ENCODE results near the gene PARL. TPM values are rescaled to one million over a fixed set of nuclear protein-coding genes. Genes with fewer than 3 reads are reported as not detected.

PARL gene
- total and polyA plus RNA-seq, 2 of the 8 experiments (the other 6 are each of a cell fraction or from before 2014, with no cell fraction given), result 62.7 to 85.0 TPM

DNA sequence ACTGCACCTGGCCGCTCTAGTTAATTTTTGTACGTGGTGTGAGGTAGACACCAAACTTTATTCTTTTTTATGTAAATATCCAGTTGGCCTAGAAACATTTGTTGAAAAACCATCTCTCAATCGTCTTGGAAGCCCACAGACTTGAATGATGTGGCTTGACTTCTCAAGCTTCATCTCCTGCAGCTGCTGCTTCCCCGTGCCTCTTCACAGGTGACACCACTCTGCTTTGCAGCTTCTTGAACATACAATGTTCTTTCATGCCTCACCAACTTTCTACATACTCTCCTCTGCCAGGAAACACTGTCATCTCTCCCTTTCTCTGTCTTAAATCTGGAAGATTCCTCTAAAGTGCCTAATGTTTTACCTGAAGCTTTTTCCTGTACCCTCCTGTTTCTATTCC is 94.9 kb downstream of the PARL start:
- Histone ChIP-seq H2BK20ac (ENCODE audit: low read length) (no peak overlapping the region), H4K8ac (ENCODE audit: extremely low read depth, insufficient read depth, low read length) (no peak overlapping the region), H3K4ac (replicated peaks; ENCODE audit: insufficient read length, low read depth, low read length) (no peak overlapping the region), H3K23ac (ENCODE audit: insufficient read length) (no peak overlapping the region), H3K9me3 (ENCODE audit: insufficient read depth in 2 of 2, low read depth in 1 of 2, low read length in 1 of 2) (no peaks in the 10 kb centered on the region), H2BK120ac (replicated peaks; ENCODE audit: low read depth, low read length) (no peak overlapping the region), H3K56ac (replicated peaks; ENCODE audit: insufficient read length, low read depth, low read length) (no peak overlapping the region), H3K27ac (ENCODE audit: low read depth, low read length) (no peak overlapping the region), H3K36me3 (ENCODE audit: control insufficient read depth in 2 of 4, insufficient read depth in 4 of 4, low read length in 3 of 4) (peaks cover 13 to 67% (median 40%) of the 10 kb centered on the region in 4 experiments), H3K27me3 (replicated peaks in 1 of 4; ENCODE audit: control insufficient read depth in 3 of 4, extremely low read depth in 1 of 4, insufficient read depth in 3 of 4, low read length in 3 of 4) (no peaks in the 10 kb centered on the region), H3K9ac (replicated peaks in 1 of 4; ENCODE audit: extremely low read depth in 1 of 4, low read depth in 3 of 4, low read length in 3 of 4) (no peak overlapping the region), H2AFZ (ENCODE audit: low read length) (no peak overlapping the region), H3K4me3 (ENCODE audit: extremely low read depth in 1 of 4, insufficient read depth in 2 of 4, low read depth in 3 of 4, low read length in 4 of 4) (no peak overlapping the region), H3K14ac (ENCODE audit: insufficient read length) (no peak overlapping the region), H4K91ac (replicated peaks; ENCODE audit: insufficient read length, low read length) (no peak overlapping the region), H2AK5ac (ENCODE audit: low read depth, low read length) (no peak overlapping the region), H3K79me1 (ENCODE audit: low read depth, low read length) (no peaks in the 10 kb centered on the region), H2BK5ac (ENCODE audit: low read depth, low read length) (no peak overlapping the region), H2BK12ac (ENCODE audit: low read depth, low read length) (no peak overlapping the region), H3K4me2 (ENCODE audit: insufficient read depth in 1 of 2, low read depth in 2 of 2, low read length in 2 of 2) (no peak overlapping the region), H4K20me1 (replicated peaks in 1 of 2; ENCODE audit: control insufficient read depth in 1 of 2, insufficient read depth in 2 of 2, low read length in 2 of 2) (peaks cover 3 to 4% of the 10 kb centered on the region in 2 experiments), H3K79me2 (ENCODE audit: control insufficient read depth in 1 of 2, insufficient read depth in 2 of 2, low read length in 2 of 2) (no peaks in the 10 kb centered on the region; a peak in 1 of 4 replicates), H3K4me1 (replicated peaks in 1 of 4; ENCODE audit: control insufficient read depth in 3 of 4, insufficient read depth in 4 of 4, low read length in 3 of 4) (no peaks in the 10 kb centered on the region), H3K23me2 (ENCODE audit: low read depth, low read length) (no peaks in the 10 kb centered on the region), H3K18ac (ENCODE audit: extremely low read depth, low read length) (no peak overlapping the region), H4K5ac (ENCODE audit: insufficient read length, low read depth, low read length) (no peak overlapping the region), H2BK15ac (ENCODE audit: low read length) (no peak overlapping the region)
- TF ChIP-seq CBX5 (IDR thresholded peaks at IDR 0.05; ENCODE audit: low read depth, low read length) (no peak), EZH2 (IDR thresholded peaks at IDR 0.05; ENCODE audit: low read depth, low read length, severe bottlenecking) (no peak), TBP (IDR thresholded peaks at IDR 0.05; ENCODE audit: low read depth, low read length) (no peak), BCL11A (IDR thresholded peaks at IDR 0.05; ENCODE audit: low read depth in 2 of 2, low read length in 2 of 2) (no peak), SRF (IDR thresholded peaks at IDR 0.05; ENCODE audit: low read depth, low read length) (no peak), KDM5A (IDR thresholded peaks at IDR 0.05; ENCODE audit: low read length) (no peak), TAF1 (IDR thresholded peaks at IDR 0.05; ENCODE audit: low read depth, low read length) (no peak), JUND (IDR thresholded peaks at IDR 0.05; ENCODE audit: low read length) (no peak), RFX5 (IDR thresholded peaks at IDR 0.05; ENCODE audit: borderline replicate concordance, low read depth, low read length) (no peak), ASH2L (IDR thresholded peaks at IDR 0.05; ENCODE audit: low read length) (no peak)
- TF ChIP-seq, protein P1, sequence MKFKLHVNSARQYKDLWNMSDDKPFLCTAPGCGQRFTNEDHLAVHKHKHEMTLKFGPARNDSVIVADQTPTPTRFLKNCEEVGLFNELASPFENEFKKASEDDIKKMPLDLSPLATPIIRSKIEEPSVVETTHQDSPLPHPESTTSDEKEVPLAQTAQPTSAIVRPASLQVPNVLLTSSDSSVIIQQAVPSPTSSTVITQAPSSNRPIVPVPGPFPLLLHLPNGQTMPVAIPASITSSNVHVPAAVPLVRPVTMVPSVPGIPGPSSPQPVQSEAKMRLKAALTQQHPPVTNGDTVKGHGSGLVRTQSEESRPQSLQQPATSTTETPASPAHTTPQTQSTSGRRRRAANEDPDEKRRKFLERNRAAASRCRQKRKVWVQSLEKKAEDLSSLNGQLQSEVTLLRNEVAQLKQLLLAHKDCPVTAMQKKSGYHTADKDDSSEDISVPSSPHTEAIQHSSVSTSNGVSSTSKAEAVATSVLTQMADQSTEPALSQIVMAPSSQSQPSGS (IDR thresholded peaks at IDR 0.05; ENCODE audit: low read length), result no peak
- WGBS, 2 experiments (ENCODE audit: extremely low coverage in 1 of 2, insufficient coverage in 1 of 2, insufficient read length in 1 of 2, insufficient replicate concordance in 2 of 2, low coverage in 1 of 2, low lambda C conversion rate in 2 of 2, missing lambda C conversion rate in 1 of 2), result 87% methylated on average over 4 of the region's 4 CpGs; no CpG with 5 or more reads in 1 of the 2 experiments
- CTCF ChIA-PET (ENCODE audit: partially characterized antibody), result interaction anchor here (1.4 kb wide), 1 partner anchor 310 kb away, joined by 3 read pairs; no protein-coding TSS in a partner anchor
- FAIRE-seq (no peak), DNase-seq (ENCODE audit: low read depth in 1 of 2, low spot score in 2 of 2) (no peak)
- POLR2A ChIA-PET (ENCODE audit: partially characterized antibody), result no interaction called here

All from H1 (cell line).